Activated naive CD4-positive, alpha-beta T cell treated with anti-CD3 and anti-CD28 coated beads, Interleukin-2, amount 50 U/mL, for 16 hours (primary cell): Measurements from ENCODE around the gene NHSL1.
A peak's percentile ranks its signal among the peaks of the same experiment; 100 is the strongest.

Experiments
- DNase-seq: peaks from one replicate; pipeline ENCODE4 v3.0.0-alpha.2; 2020

The NHSL1 gene

DNA sequence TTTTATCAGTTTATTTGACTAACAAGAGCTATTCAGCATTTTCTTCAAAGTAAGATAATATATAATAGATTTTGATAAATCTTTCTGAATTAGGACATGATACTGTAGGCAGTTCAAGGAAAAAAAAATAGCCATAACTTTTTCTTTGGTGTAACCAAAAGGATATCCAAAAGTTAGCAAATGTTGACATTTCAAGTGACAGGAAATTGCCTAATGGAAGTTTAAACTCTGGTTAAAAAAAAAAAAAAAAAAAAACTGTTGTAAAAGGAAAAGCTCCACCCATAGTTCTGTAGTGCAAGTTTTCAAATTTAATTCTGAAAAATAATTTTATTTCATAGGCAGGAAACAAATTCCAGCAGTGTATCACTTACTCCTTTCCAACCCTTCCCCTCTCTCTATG, 76.4 kb downstream of the NHSL1 start:
- no peak for DNase-seq

DNA sequence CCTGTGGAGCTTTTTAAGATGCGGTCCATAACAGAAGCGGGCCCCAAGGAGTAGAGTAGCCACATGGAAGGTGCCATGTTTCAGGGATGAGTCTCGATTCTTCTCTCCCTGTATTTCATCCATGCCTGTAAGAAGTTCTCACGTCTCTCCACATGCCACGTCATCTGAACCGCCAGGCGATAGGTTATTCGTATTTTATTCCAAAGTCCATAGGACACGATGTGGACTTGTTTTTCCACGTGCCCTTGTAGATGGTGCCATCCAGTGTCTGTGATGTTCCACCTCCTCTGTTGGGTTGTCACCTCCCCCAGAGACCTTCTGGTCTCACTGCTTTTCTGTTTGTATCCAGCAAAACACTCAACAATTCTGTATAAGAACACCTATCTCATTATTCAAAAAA, 77.7 kb downstream of the NHSL1 start:
- DNase-seq: no peak

DNA sequence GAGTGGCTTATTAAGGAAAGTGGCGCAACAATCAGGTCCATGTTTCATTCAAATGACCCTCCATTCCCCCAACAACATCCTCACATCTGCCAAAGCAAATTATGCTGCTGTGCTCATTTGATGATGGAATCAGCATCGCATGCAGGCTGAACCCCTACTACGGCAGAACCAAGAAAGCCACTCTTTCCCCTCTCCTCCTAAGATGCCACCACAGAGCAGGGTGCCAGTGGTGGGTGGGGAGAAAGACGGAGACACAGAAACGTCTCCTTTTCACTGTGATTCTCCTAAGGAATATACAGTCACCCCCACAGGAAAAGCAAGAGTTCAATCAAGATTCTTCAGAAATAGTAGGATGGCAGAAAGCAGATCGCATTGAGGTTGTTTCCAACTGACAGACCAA, 78.2 kb downstream of the NHSL1 start:
- DNase-seq: no peak

DNA sequence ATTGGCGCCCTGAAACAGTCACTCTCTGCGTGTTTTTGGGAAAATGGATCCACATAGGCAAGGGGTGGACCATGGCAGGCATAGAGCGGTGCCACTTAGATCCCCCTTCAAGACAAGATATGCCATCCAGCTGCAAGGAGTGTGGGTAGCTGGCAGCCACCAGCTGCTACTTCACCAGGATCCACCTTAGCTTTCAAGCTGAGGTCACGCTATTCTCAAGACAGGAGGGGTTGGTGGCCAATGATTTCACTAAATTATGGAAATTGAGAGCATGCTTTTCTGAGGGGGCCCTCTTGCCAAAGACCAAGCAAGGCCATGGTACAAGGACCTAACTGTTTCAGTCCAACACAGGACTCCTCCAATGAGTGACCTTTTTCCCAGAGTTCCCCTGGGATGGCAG, 78.9 kb downstream of the NHSL1 start:
- no peak for DNase-seq

DNA sequence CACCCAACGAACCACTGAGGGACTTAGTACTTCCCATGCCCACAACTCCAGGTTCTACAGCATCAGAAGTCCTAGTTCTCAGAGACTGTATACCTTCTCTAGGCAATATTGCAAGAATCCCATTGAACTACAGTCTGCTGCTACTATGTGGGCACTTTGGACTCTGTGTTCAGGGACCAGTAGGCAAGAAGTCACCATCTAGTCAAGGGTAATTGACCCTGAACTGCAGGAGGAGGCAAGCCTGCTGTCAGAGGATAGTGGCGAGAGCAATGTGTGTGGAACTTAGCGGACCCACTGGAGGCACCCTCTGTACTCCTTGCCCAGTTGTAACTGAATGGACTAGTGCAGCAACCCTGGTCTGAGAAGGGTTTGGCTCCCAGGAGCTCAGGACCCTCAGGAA, 79.5 kb downstream of the NHSL1 start:
- no peak for DNase-seq

DNA sequence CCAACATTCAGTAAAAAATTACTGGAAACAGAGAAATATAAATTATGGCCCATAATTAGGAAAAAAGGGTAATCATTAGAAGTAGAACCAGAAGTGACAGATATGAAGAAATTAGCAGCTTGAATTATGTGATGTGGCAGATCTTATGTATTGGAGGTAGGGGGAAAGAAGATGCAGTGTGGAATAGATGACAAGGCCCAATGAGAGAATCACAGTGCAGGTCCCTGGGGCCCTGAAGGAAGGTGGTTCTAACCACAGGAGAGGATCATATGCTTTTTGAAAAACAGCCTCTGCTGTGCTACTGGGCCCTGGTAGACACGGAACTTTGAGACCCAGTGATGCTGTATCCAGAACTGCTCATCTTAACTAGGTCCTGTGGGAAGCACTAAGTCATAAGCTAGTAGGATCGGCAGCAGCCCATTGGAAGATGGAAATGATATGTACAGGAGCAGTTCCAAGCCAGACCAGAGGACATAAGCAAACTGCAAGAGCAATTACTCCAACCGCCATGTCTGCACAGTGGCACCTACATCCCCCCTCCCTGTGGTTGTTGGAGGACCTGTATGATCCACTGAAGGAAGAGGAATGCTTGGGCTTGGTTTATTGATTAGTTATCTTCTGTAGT, 81.1 kb downstream of the NHSL1 start:
- no peak for DNase-seq

DNA sequence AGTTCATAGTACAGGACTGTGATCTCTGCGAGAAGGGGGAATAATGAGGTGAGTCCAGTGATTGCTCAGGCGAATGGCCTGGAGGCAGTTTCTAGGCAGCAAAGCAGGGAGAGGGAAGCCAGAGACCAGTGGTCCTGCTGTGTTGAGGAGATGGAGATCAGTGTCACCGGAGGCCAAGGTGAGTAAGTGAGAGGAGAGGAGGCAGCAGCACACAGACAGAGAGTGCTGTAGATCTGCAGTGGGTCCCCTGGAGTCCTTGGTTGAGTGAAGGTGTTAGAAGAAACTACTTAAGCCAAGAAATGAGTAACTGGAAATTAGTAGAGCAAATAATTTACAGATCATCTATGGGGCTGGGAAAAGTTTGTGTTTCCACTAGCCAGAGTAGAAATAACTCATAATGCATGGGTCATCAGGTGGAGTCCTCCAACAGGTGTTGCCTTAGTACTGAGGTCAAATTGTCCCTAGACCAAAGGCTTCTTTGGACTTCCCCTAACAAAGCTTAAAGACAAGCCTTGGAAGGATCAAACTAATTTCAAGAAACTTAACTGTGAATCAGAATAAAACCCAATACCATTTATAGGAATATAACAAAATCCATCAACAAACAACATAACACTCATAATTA, 81.7 kb downstream of the NHSL1 start:
- no peak for DNase-seq

DNA sequence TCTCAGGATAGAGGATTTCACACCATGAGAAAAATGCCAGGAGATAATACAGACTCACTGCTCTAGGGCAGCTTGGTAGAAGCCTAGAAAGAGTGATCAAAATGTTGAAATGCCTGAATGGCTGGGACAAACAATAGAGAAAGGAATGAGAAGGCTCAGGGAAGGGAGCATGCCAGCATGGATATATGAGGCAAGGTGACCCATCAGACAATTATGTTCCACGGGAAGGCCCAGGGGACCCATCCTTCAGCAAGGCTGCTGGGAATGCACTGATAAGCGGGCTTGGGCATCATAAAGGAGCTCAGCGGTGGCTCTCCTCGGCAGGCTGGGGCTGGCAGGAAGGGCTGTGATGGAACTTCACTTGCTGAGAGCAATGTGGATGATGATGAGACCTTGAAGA, 83.1 kb downstream of the NHSL1 start:
- DNase-seq: no peak

DNA sequence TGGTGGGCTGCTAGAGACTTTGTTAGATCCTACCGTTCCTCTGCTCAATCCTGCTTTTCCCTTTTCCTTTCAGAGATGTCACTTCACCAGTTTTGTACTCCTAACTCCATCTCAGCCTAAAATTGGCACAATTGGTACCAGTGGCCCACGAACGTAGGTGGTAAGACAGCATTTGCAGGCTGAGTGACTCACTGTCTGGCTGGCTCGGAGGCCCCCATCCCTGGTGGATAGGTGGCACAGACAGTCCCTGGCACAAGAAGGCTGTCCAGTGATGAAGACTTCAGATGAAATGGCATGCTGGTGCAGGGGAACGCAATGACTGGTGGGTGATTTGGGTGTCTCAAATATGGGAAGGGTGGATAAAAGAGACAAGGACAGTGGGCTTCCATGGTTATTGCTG, 84.2 kb downstream of the NHSL1 start:
- DNase-seq: no peak

DNA sequence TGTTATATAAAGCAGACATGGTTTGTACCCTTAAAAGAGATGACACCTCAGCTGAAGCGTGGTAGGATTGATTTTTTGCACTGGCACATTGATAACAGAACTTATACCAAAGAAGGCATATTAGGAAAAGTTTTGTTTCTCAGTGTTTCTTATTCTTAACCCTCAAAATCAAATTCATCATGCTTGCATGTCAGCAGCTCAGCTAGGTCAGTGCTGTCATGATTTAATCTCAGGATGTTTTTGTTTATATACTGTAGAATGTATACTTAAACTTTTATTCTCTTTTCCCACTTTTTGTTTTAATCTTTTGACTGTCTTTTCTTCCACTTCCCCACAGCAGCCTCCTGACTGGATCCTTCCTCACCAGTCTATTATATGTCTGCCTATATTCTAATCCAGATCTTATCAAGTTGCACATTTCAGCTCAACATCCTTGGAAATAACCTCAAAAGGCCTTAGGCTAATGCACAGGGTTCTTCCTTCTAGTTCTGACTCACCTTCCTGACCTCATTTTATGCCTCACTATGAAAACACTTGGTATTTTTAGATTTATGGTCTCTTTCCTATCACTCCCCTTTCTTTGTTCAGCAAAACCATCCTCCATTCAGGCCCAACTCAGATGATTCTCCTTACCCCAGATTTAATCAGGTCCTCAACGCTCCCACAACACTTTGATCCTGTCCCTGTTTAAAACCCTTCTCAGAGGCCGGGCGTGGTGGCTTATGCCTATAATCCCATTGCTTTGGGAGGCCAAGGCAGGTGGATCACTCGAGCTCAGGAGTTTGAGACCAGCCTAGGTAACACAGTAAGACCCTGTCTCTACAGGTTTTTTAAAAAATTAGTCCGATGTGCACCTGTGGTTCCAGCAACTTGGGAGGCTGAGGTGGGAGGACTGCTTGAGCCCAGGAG, 88.1 kb downstream of the NHSL1 start:
- DNase-seq: no peak

DNA sequence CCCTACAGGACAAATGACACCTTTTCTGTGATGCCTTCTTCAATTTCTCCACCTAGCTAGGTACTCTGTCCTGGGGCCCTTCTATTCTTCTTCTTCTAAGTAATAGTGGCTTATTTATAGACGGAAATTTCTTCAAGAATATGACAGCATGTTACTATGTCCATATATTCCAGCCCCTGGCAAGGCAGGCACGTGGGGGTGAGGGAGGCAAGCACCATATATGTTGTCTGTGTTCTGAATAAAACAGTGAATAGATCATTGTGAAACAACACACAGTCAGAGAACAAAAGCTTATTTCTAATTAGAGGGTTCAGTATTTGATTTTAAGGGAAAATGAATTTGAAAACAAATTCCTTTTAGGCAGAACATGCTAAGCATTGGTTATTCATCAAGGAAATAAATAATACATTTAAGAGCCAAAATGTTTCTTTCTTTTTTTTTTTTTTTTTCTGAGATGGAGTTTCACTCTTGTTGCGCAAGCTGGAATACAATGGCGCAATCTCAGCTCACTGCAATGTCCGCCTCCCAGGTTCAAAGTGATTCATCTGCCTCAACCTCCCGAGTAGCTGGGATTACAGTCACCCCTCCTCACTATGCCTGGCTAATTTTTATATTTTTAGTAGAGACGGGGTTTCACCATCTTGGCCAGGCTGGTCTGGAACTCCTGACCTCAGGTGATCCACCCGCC, 89.1 kb downstream of the NHSL1 start:
- DNase-seq: no peak

DNA sequence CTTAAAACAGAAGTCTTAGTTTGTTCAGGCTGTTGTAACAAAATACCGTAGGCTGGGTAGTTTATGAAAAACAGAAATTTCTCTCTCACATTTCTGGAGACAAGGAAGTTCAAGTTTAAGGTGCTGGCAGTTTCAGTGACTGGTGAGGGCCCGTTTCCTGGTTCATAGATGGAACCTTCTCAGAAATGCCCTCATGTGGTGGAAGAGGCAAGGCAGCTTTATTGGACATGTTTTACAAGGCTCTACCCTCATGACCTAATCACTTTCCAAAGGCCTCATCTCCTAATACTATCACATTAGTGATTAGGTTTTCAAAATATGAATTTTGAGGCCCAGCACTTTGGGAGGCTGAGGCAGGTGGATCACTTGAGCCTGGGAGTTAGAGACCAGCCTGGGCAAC, 92.9 kb downstream of the NHSL1 start:
- DNase-seq: no peak

DNA sequence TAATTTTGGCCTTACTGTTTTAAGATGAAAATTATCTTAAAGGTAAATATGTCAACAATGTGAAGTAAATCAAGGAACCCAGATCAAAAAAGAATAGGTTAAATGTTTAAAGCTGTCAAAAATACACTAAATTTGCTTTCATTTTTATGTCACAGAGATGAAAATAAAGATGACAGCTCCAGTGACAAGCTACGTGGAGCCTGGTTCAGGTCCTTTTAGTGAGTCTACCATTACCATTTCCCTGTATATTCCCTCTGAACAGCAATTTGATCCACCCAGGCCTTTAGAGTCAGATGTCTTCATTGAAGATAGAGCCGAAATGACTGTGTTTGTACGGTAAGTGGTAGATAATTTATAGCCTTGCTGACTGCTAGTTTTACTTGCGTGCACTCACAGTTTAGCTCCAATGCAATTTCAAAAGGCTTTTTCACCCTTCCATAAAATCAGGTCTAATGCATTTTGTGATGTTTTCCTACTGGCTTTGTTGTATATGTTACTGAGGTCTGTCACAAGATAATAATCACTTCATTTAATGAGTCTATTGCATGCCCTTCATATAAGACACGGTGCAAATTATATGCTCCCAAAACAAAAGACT, 93.4 kb downstream of the NHSL1 start:
- DNase-seq: no peak

DNA sequence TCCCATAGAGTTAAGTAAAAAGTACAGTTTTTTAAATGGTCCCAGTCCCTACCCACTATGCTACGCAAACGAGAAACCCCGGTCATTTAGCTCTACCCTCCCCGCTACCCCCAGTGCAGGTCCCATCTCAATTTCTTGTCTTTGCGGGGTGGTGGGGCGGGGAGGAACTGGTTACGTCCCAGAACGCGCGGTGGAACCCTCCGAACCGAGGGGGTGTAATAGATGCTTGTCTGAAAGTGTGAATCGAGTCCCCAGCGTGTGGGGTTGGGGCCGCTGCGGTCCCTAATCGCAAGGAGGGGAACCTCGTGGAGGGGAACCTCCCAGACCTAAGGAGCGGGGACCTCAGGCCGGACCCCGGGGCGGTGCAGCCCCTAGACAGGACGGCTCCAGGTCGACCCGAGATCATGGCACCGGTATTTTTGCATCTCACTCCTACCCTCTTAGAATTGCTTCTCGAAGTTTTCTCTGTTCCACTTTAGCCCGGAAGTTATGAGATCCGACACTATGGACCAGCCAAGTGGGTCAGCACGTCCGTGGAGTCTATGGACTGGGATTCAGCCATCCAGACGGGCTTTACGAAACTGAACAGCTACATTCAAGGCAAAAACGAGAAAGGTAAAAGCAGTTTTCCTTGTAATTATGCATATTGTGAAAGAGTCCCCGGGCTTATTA, 94.5 kb downstream of the NHSL1 start:
- no peak for DNase-seq

DNA sequence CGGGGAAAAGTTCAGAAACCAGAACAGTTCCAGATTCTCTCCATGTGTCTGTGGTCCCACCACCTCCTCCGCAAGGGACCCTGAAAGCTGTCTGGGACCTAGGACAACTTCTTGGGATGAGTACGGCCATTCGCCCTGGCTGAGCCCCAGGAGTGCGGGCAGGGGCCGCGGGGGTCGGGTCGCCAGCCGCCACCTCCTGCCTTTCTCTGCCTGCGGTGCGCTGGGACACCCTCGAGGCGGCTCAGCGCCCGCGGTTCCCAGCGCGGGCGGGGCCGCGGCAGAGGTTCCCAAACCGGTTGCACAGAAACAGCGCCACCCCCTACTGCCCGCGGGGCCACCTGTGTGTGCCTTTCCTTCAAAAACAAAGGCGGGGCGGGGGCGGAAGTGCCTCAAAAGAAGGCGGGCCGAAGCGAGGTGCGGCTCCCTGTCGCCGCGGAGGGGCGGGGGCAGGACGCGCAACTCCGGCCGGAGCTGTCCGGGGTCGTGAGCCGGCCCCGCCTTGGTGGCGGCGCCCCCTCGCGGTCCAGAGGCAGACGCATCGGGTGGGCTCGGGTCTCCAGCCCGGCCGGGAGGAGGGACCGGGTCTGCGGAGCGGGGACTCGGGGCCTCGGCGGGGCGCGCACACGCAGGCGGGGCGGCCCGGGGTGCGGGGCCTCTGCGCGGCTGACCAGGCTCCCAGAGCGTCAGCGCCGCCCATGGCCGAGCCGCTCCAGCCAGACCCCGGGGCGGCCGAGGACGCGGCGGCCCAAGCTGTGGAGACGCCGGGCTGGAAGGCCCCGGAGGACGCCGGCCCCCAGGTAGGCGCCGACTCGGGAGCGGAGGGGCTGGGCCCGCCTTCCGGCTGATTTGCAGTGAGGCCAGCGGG, 95.3 kb downstream of the NHSL1 start, which contains the start of gene HEBP2:
TSS of gene HEBP2 (plus strand) at position 423 of the 865 bp plus-strand sequence. CDS start at position 696, 273 bp downstream.
- DNase-seq: peak; percentile 93

DNA sequence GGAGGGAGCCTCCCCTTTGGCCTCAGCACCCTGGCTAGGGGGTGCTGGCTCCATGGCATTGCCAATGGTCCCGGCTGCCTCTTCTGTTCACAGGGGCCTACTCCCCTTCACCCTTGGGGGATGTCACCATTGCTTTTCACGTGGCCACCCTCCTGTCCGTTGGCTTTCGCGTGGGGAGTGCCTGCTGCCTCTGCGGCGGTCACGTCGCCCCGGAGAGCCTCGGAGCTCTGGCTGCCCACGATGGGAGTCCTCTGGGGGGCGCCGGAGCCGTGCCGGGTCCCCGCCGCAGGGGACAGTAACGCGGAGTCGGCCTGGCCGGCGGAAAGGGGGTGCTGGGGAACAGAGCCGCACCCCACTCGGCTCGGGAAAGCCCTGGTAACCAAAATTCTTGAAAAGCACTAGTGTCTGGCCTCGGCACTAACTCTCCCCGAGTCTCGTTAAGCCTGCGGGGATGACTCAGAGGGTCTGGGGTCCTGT, 95.9 kb downstream of the NHSL1 start:
- DNase-seq: peak; percentile 31

DNA sequence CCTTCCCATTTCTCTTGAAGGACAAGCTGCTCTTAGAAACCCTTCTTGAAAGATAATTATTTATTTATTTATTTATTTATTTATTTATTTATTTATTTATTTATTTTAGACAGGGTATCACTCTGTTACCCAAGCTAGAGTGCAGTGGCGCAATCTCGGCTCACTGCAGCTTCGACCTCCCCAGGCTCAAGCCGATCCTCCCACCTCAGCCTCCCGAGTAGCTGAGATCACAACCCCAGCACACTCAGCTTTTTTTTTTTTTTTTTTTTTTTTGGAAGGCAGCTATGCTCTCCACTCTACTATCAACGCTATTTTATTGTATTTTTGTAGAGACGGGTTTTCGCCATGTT, 96.5 kb downstream of the NHSL1 start:
- no peak for DNase-seq

DNA sequence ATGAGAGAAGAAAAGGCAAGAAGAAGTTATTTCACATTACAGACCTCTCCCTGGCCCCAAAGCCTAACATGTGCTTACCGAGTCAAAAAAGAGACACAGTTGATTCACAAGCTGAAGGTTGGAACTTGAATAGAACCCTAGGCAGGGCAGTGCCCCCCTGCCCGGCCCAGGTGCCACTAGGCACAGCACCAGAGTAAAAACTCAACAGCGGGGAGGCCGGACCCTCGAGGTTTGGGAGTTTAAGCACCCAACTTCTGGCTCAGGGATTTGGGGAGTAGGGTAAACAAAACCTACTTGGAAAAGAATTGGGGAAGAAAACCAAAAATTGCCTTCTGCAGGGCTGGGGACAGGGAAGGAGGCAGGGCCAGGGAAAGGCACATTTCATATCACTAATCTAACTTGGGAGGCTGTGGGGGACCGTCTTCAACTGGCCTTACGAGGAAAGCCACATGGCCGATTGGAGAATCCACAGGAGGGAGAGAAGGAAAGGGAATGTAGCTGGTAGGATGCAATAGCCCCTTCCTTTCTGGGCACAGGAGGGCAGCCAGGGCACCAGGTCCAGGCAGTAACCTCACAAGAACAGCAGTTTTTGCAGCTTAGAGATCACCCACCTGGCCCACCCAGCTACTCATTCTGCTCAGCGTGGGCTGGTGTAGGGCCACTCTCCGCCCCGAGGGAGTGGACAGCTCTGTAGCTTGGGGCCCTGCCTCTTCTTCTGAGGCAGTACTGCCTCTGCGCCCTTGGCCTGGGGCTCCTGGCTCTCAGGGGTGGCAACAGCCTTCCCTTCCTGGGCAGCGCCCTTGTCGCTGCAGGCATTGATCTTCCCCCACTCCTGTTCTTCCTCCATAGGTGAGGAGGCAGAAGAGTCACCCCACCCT, 97.1 kb downstream of the NHSL1 start:
- DNase-seq: no peak

DNA sequence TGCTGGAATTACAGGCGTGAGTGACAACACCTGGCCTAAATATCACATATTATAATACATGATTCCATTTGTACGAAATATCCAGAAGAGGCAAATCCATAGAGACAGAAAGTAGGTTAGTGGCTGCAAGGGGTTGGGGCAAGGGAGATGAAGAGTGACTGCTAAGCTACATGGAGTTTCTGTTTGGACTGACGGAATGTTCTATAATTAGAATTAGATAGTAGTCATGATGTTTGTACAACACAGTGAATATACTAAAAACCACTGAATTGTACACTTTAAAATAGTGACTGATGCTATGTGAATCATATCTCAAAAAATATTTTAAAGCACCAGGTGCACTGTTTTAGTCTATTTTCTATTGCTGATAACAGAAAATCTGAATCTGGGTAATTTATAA, 99.0 kb downstream of the NHSL1 start:
- DNase-seq: no peak
